Measurements from ENCODE around the gene AMBN. TPM values are rescaled to one million over a fixed set of nuclear protein-coding genes. Genes with fewer than 3 reads are reported as not detected.

The AMBN gene
- polyA plus RNA-seq, 1 of the 3 experiments (the other 2 are of a cell fraction) = not detected

DNA sequence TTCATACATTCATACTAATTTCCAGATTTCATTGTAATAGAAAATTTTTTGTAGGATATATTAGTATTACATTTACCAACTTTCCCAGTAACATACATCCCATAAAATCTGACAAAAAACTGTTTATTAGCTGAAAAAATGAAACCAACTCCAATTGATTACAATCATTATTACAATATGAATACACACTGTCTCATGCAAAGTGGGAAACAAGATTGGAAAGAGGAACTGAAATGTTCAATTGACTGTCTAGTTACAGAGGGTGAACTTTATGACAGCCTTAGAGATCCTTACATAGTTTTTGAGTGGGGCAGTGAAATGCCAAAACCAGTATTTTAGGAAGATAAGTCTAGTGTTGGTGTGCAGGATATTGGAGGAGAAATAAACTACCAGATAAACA, 2.3 kb upstream of the AMBN start:
- Histone ChIP-seq H3K79me2 (ENCODE audit: insufficient read depth) (no peaks in the 10 kb centered on the region), H3K4me2 (no peak overlapping the region), H3K4me3 (ENCODE audit: low read depth in 2 of 2, low read length in 1 of 2) (no peak overlapping the region), H3K9ac (no peak overlapping the region), H3K27me3 (ENCODE audit: insufficient read depth) (peaks cover 8% of the 10 kb centered on the region), H3K36me3 (replicated peaks in 1 of 2; ENCODE audit: control insufficient read depth in 1 of 2, insufficient read depth in 2 of 2, low read length in 1 of 2) (no peaks in the 10 kb centered on the region), H3K27ac (ENCODE audit: low read depth in 2 of 2, low read length in 1 of 2) (no peak overlapping the region), H3F3A (replicated peaks; ENCODE audit: insufficient read depth) (no peaks in the 10 kb centered on the region), H2AFZ (ENCODE audit: low read depth) (no peak overlapping the region), H3K4me1 (ENCODE audit: control insufficient read depth in 1 of 2, insufficient read depth in 2 of 2, low read depth in 1 of 2, low read length in 1 of 2) (no peaks in the 10 kb centered on the region), H3K9me2 (no peaks in the 10 kb centered on the region), H3K9me3 (no peaks in the 10 kb centered on the region), H4K20me1 (ENCODE audit: insufficient read depth) (no peaks in the 10 kb centered on the region)
- ChIA-PET CTCF (no interaction called here), POLR2A (no interaction called here)
- no peak for DNase-seq
- TF ChIP-seq EZH2phosphoT487 (IDR thresholded peaks at IDR 0.05; ENCODE audit: borderline replicate concordance, low read depth) (no peak), TCF12 (IDR thresholded peaks at IDR 0.05) (no peak), TEAD4 (IDR thresholded peaks at IDR 0.05; ENCODE audit: borderline replicate concordance, insufficient read depth) (no peak), FOXJ3 (CRISPR knock-in tag; IDR thresholded peaks at IDR 0.05) (no peak), RAD21 (IDR thresholded peaks at IDR 0.05; ENCODE audit: low read length) (no peak), RXRA (IDR thresholded peaks at IDR 0.05; ENCODE audit: borderline replicate concordance, low read depth) (no peak), GABPA (IDR thresholded peaks at IDR 0.05; ENCODE audit: low read depth) (no peak), EP300 (IDR thresholded peaks at IDR 0.05; ENCODE audit: borderline replicate concordance in 1 of 2, low read depth in 1 of 2, low read length in 1 of 2) (no peak), TAF1 (IDR thresholded peaks at IDR 0.05; ENCODE audit: borderline replicate concordance, low read depth, low read length) (no peak)
- TF ChIP-seq, protein P1, sequence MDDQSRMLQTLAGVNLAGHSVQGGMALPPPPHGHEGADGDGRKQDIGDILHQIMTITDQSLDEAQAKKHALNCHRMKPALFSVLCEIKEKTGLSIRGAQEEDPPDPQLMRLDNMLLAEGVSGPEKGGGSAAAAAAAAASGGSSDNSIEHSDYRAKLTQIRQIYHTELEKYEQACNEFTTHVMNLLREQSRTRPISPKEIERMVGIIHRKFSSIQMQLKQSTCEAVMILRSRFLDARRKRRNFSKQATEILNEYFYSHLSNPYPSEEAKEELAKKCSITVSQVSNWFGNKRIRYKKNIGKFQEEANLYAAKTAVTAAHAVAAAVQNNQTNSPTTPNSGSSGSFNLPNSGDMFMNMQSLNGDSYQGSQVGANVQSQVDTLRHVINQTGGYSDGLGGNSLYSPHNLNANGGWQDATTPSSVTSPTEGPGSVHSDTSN (IDR thresholded peaks at IDR 0.05) = no peak

DNA sequence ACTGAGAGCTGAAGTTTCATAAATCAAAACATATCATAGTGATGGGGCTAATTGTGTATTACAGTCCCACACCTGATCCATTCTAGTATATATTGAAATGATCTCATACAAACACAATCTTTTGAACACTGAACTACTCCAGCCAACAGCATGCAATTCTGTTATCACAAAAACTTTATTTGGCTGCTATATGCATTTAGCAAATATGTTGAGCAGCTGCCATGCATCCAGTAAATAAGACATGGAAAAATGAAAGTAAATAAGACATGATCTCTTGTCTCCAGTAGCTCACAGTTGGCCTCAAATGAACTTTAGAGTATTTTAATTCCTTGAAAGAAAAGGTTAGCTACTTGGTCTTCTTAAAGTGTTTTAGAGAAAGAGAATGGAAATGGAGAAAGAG, 2.1 kb downstream of the AMBN start:
- CTCF ChIA-PET = no interaction called here
- H3F3A ChIP-seq (replicated peaks; ENCODE audit: insufficient read depth) = no peaks in the 10 kb centered on the region
- no peaks in the 10 kb centered on the region for H3K9me3 ChIP-seq
- H3K4me2 ChIP-seq = no peak overlapping the region
- H2AFZ ChIP-seq (ENCODE audit: low read depth) = no peak overlapping the region
- H3K9me2 ChIP-seq = no peaks in the 10 kb centered on the region
- H3K36me3 ChIP-seq (replicated peaks in 1 of 2; ENCODE audit: control insufficient read depth in 1 of 2, insufficient read depth in 2 of 2, low read length in 1 of 2) = no peaks in the 10 kb centered on the region
- no peak overlapping the region for H3K9ac ChIP-seq
- DNase-seq = no peak
- H3K4me3 ChIP-seq (ENCODE audit: low read depth in 2 of 2, low read length in 1 of 2) = no peak overlapping the region
- POLR2A ChIA-PET = no interaction called here
- H3K27ac ChIP-seq (ENCODE audit: low read depth in 2 of 2, low read length in 1 of 2) = no peak overlapping the region
- H3K4me1 ChIP-seq (ENCODE audit: control insufficient read depth in 1 of 2, insufficient read depth in 2 of 2, low read depth in 1 of 2, low read length in 1 of 2) = no peaks in the 10 kb centered on the region
- H3K27me3 ChIP-seq (ENCODE audit: insufficient read depth) = peaks cover 8% of the 10 kb centered on the region; the same call in 1 of the 2 replicates
- H4K20me1 ChIP-seq (ENCODE audit: insufficient read depth) = no peaks in the 10 kb centered on the region
- no peaks in the 10 kb centered on the region for H3K79me2 ChIP-seq (ENCODE audit: insufficient read depth)
- TF ChIP-seq, protein P1 (IDR thresholded peaks at IDR 0.05) = no peak
- TF ChIP-seq TCF12 (IDR thresholded peaks at IDR 0.05) (no peak), JUND (IDR thresholded peaks at IDR 0.05) (no peak), CHD2 (IDR thresholded peaks at IDR 0.05; ENCODE audit: low read length, partially characterized antibody) (no peak), RFX5 (IDR thresholded peaks at IDR 0.05; ENCODE audit: low read length) (no peak), SIN3A (IDR thresholded peaks at IDR 0.05; ENCODE audit: borderline replicate concordance, low read depth, low read length) (no peak), RCOR1 (IDR thresholded peaks at IDR 0.05; ENCODE audit: low read length) (no peak), TAF1 (IDR thresholded peaks at IDR 0.05; ENCODE audit: borderline replicate concordance, low read depth, low read length) (no peak), RXRA (IDR thresholded peaks at IDR 0.05; ENCODE audit: borderline replicate concordance, low read depth) (no peak), TEAD4 (IDR thresholded peaks at IDR 0.05; ENCODE audit: borderline replicate concordance, insufficient read depth) (no peak), GATA2 (CRISPR knock-in tag; IDR thresholded peaks at IDR 0.05) (no peak), POLR2AphosphoS5 (IDR thresholded peaks at IDR 0.05; ENCODE audit: low read depth, low read length) (no peak), GABPA (IDR thresholded peaks at IDR 0.05; ENCODE audit: low read depth) (no peak)
- TF ChIP-seq, protein P2, sequence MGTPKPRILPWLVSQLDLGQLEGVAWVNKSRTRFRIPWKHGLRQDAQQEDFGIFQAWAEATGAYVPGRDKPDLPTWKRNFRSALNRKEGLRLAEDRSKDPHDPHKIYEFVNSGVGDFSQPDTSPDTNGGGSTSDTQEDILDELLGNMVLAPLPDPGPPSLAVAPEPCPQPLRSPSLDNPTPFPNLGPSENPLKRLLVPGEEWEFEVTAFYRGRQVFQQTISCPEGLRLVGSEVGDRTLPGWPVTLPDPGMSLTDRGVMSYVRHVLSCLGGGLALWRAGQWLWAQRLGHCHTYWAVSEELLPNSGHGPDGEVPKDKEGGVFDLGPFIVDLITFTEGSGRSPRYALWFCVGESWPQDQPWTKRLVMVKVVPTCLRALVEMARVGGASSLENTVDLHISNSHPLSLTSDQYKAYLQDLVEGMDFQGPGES (IDR thresholded peaks at IDR 0.05; ENCODE audit: low read depth, low read length) = no peak
- TF ChIP-seq, protein P3, sequence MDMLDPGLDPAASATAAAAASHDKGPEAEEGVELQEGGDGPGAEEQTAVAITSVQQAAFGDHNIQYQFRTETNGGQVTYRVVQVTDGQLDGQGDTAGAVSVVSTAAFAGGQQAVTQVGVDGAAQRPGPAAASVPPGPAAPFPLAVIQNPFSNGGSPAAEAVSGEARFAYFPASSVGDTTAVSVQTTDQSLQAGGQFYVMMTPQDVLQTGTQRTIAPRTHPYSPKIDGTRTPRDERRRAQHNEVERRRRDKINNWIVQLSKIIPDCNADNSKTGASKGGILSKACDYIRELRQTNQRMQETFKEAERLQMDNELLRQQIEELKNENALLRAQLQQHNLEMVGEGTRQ (IDR thresholded peaks at IDR 0.05; ENCODE audit: borderline replicate concordance, low read depth, low read length) = no peak
- TF ChIP-seq, protein P4, sequence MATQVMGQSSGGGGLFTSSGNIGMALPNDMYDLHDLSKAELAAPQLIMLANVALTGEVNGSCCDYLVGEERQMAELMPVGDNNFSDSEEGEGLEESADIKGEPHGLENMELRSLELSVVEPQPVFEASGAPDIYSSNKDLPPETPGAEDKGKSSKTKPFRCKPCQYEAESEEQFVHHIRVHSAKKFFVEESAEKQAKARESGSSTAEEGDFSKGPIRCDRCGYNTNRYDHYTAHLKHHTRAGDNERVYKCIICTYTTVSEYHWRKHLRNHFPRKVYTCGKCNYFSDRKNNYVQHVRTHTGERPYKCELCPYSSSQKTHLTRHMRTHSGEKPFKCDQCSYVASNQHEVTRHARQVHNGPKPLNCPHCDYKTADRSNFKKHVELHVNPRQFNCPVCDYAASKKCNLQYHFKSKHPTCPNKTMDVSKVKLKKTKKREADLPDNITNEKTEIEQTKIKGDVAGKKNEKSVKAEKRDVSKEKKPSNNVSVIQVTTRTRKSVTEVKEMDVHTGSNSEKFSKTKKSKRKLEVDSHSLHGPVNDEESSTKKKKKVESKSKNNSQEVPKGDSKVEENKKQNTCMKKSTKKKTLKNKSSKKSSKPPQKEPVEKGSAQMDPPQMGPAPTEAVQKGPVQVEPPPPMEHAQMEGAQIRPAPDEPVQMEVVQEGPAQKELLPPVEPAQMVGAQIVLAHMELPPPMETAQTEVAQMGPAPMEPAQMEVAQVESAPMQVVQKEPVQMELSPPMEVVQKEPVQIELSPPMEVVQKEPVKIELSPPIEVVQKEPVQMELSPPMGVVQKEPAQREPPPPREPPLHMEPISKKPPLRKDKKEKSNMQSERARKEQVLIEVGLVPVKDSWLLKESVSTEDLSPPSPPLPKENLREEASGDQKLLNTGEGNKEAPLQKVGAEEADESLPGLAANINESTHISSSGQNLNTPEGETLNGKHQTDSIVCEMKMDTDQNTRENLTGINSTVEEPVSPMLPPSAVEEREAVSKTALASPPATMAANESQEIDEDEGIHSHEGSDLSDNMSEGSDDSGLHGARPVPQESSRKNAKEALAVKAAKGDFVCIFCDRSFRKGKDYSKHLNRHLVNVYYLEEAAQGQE (IDR thresholded peaks at IDR 0.05; ENCODE audit: low read depth, low read length) = no peak

Data from SK-N-SH (cell line).